ENCODE measurements around the gene DNAJC17.

- no peak for TF ChIP-seq CTCF (IDR thresholded peaks at IDR 0.05)
- TF ChIP-seq POLR2A (IDR thresholded peaks at IDR 0.05): no peak
Measured at GRCh38 chr15:40744815-40745152, 62.5 kb downstream of the DNAJC17 start.
